OCI-LY7 (cell line): ENCODE results near the gene TRH. TPM values are rescaled to one million over a fixed set of nuclear protein-coding genes. Genes with fewer than 3 reads are reported as not detected.

Experiments used
- BruUV-seq: library from RNA; stranded (reverse); fragments of 400-500 nt; replicated peaks from 2 replicates; lab custom pipeline; 2021; lab: Mats Ljungman, UMichigan
- CTCF ChIA-PET: fragments of 300-600 bp; sonication (Branson Sonifier 250); formaldehyde crosslinking; loops from one replicate; lab custom pipeline; 2022; ENCODE audit warnings: antibody characterized with exemption; ENCODE audit not compliant: unreplicated experiment; lab: Charles Lee
- POLR2A ChIA-PET: fragments of 300-600 bp; sonication (Branson Sonifier 250); formaldehyde crosslinking; loops from one replicate; lab custom pipeline; 2022; ENCODE audit warnings: antibody characterized with exemption; lab: Charles Lee
- DNase-seq: peaks from one replicate; pipeline ENCODE4 v3.0.0-alpha.2; 2015; ENCODE audit warnings: low spot score
- H2AFZ ChIP-seq: fragments of 200-600 bp; sonication (generic), shearing (Covaris generic); 2 replicates; pipeline ENCODE4 v1.6.1; 2014; ENCODE audit warnings: mild to moderate bottlenecking, antibody characterized with exemption, low read length, moderate library complexity
- H3K27ac ChIP-seq: fragments of 200-600 bp; sonication (generic); 2 replicates; pipeline ENCODE4 v1.5.1; 2014; ENCODE audit warnings: mixed run types, low read depth, mild to moderate bottlenecking, moderate library complexity, low read length, inconsistent platforms; ENCODE audit not compliant: poor library complexity, severe bottlenecking
- H3K36me3 ChIP-seq: fragments of 200-600 bp; sonication (generic); 2 replicates; pipeline ENCODE4 v1.6.1; 2014; ENCODE audit warnings: mild to moderate bottlenecking, antibody characterized with exemption, low read length, moderate library complexity, mixed read lengths; ENCODE audit not compliant: insufficient read depth
- H3K4me1 ChIP-seq: fragments of 200-600 bp; sonication (generic); 2 replicates; pipeline ENCODE4 v1.5.1; 2014; ENCODE audit warnings: mild to moderate bottlenecking, low read length; ENCODE audit not compliant: insufficient read depth, poor library complexity, severe bottlenecking
- H3K4me2 ChIP-seq: fragments of 200-600 bp; sonication (generic); 2 replicates; pipeline ENCODE4 v1.6.1; 2014; ENCODE audit warnings: mild to moderate bottlenecking, low read length
- H3K4me3 ChIP-seq: fragments of 200-600 bp; sonication (generic); 2 replicates; pipeline ENCODE4 v1.5.1; 2014; ENCODE audit warnings: mild to moderate bottlenecking, low read depth, low read length; ENCODE audit not compliant: poor library complexity, severe bottlenecking
- H3K79me2 ChIP-seq: fragments of 200-600 bp; sonication (generic); 2 replicates; pipeline ENCODE4 v1.6.1; 2016; ENCODE audit warnings: low read depth, mild to moderate bottlenecking, low read length, moderate library complexity, mixed read lengths; ENCODE audit not compliant: insufficient read depth
- H3K9me2 ChIP-seq: fragments of 200-600 bp; sonication (generic); 2 replicates; pipeline ENCODE4 v1.6.1; 2016; ENCODE audit warnings: mild to moderate bottlenecking, low read length, mixed read lengths; ENCODE audit not compliant: insufficient read depth
- H3K9me3 ChIP-seq: fragments of 200-600 bp; sonication (generic); 2 replicates; pipeline ENCODE4 v1.6.1; 2014; ENCODE audit warnings: mild to moderate bottlenecking, mixed run types, low read length, mixed read lengths
- H4K20me1 ChIP-seq: fragments of 200-600 bp; sonication (generic); 2 replicates; pipeline ENCODE4 v1.6.1; 2014; ENCODE audit warnings: mild to moderate bottlenecking, antibody characterized with exemption, low read length, moderate library complexity, mixed read lengths; ENCODE audit not compliant: insufficient read depth
- CTCF ChIP-seq: fragments of 200-600 bp; sonication (generic); conservative IDR thresholded peaks from 2 replicates; pipeline ENCODE4 v1.5.1; 2014; ENCODE audit warnings: mild to moderate bottlenecking, antibody characterized with exemption, low read length, moderate library complexity, mixed read lengths
- EZH2phosphoT487 ChIP-seq: fragments of 200-600 bp; sonication (generic); IDR thresholded peaks from 2 replicates; pipeline ENCODE4 v1.6.1; 2018; ENCODE audit warnings: low read depth, borderline replicate concordance, mild to moderate bottlenecking, mixed run types, antibody characterized with exemption, low read length, moderate library complexity, mixed read lengths
- intact Hi-C: fragments of 100-400 bp; cut with micrococcal nuclease; formaldehyde crosslinking; loops from one replicate; pipeline ENCODE4 v1.10.0; 2022; ENCODE audit not compliant: unreplicated experiment
- total RNA-seq, 2 experiments: library from RNA; depleted of rRNA in 1 of 2; stranded (reverse); fragments of >200 nt in 1 of 2; shearing (Covaris generic) in 1 of 2; gene quantifications; 2 replicates each; pipeline ENCODE4 v1.2.3, GENCODE V29; 2014 to 2022

TRH gene
- total RNA-seq, 2 experiments from 2014 or later, result not detected

DNA sequence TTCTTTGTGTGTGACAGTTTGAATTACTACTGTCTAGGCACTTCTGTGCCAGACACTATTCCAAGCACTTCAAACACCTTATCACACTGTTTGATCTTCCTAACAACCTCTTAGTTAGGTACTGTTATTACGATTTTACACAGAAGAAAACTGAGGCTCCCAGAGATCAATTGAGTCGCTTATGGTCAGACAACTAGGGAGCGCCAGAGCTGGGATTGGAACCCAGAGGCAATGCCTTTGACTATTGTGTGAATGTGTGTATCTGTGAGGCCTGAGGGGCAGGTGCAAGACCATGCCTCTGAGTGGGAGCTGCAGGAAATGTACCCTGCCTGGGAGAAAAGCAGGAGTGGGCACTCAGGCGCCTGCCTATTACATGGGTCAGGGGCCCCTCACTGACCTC, 1.8 kb downstream of the TRH start:
- intact Hi-C loops, result no loop called here
- no peaks in the 10 kb centered on the region for H3K36me3 ChIP-seq
- DNase-seq, result no peak
- CTCF ChIA-PET, result no interaction called here
- no peak overlapping the region for H3K27ac ChIP-seq
- BruUV-seq, result no TSS peak
- POLR2A ChIA-PET, result interaction anchor here (0.6 kb wide), 2 partner anchors 166 to 733 kb away, joined by 3 to 5 read pairs; no protein-coding TSS in a partner anchor
- H3K4me3 ChIP-seq, result no peak overlapping the region
- H2AFZ ChIP-seq, result no peak overlapping the region
- H3K9me3 ChIP-seq, result no peaks in the 10 kb centered on the region
- no peak for TF ChIP-seq EZH2phosphoT487
- no peak for TF ChIP-seq CTCF
- H4K20me1 ChIP-seq, result no peaks in the 10 kb centered on the region
- H3K9me2 ChIP-seq, result no peaks in the 10 kb centered on the region
- no peaks in the 10 kb centered on the region for H3K79me2 ChIP-seq
- no peak overlapping the region for H3K4me2 ChIP-seq
- no peaks in the 10 kb centered on the region for H3K4me1 ChIP-seq

GRCh38 chr3:129978123-129978522, 3.6 kb downstream of the TRH start:
- no peak overlapping the region for H3K4me2 ChIP-seq
- DNase-seq, result no peak
- H3K36me3 ChIP-seq, result no peaks in the 10 kb centered on the region
- BruUV-seq, result no TSS peak
- TF ChIP-seq EZH2phosphoT487 (no peak), CTCF (no peak)
- H3K79me2 ChIP-seq, result no peaks in the 10 kb centered on the region
- no peaks in the 10 kb centered on the region for H3K4me1 ChIP-seq
- no peak overlapping the region for H3K27ac ChIP-seq
- POLR2A ChIA-PET, result interaction anchor here (0.9 kb wide), 1 partner anchor 147 kb away, joined by 3 read pairs; no protein-coding TSS in a partner anchor
- intact Hi-C loops, result no loop called here
- CTCF ChIA-PET, result no interaction called here
- no peak overlapping the region for H3K4me3 ChIP-seq
- H3K9me2 ChIP-seq, result no peaks in the 10 kb centered on the region
- no peaks in the 10 kb centered on the region for H3K9me3 ChIP-seq
- no peak overlapping the region for H2AFZ ChIP-seq
- no peaks in the 10 kb centered on the region for H4K20me1 ChIP-seq

DNA sequence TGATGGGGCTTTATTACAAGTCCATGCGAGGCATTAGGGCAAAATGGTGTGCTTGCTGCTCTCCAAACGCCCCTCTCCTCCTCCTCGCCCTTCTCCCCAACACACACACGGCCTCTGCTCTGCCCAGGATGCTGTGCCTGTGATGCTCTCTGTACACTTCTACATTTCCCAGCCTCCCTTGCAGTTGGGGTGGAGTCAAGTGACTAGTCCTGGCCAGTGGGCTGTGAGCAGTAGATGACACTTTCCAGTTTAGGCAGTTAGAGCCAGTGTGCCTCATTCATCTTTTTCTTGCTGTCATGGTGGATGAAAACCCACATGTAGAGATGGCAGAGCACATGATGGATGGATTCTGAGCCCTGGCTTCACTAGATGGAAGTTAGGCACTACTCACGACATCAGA, 5.4 kb downstream of the TRH start:
- intact Hi-C loops, result no loop called here
- CTCF ChIA-PET, result no interaction called here
- Histone ChIP-seq H3K79me2 (no peaks in the 10 kb centered on the region), H3K36me3 (no peaks in the 10 kb centered on the region), H4K20me1 (no peaks in the 10 kb centered on the region), H3K9me2 (no peaks in the 10 kb centered on the region), H2AFZ (no peak overlapping the region), H3K9me3 (no peaks in the 10 kb centered on the region), H3K27ac (no peak overlapping the region), H3K4me2 (no peak overlapping the region), H3K4me3 (no peak overlapping the region), H3K4me1 (no peaks in the 10 kb centered on the region)
- POLR2A ChIA-PET, result no interaction called here
- TF ChIP-seq CTCF, result no peak
- no peak for TF ChIP-seq EZH2phosphoT487
- BruUV-seq, result no TSS peak
- DNase-seq, result no peak
